ENCODE measurements around the gene SMIM33.
A peak's percentile ranks its signal among the peaks of the same experiment; 100 is the strongest.
"Not testable (repeated sequence)": the region's sequence is repeated elsewhere in the genome, so short reads cannot be mapped to it uniquely, and the experiment has no call there.

DNA sequence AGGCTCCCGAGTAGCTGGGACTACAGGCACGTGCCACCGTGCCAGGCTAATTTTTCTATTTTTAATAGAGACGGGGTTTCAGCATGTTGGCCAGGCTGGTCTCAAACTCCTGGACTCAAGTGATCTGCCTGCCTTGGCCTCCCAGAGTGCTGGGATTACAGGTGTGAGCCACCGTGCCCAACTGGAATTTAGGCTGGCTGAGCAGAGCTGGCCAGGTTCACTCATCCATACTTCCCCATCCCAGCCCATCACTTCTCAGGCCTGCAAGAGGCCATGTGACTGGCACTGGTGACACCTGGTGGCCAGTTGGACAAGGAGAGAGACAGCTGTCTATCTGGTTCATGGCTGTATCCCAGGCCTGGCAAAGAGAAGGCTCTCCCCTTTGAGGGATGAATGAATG lies 42.6 kb downstream of the SMIM33 start:
- peak; percentile 45 to 87 (median 76) for TF ChIP-seq CTCF (IDR thresholded peaks at IDR 0.05)
- TF ChIP-seq POLR2A (IDR thresholded peaks at IDR 0.05): not testable (repeated sequence)
